T-cell (primary cell): ENCODE data around the gene LGMN. TPM values are rescaled to one million over a fixed set of nuclear protein-coding genes. Genes with fewer than 3 reads are reported as not detected.
"Not testable (repeated sequence)": the region's sequence is repeated elsewhere in the genome, so short reads cannot be mapped to it uniquely, and the experiment has no call there.

ENCODE experiments used
- ATAC-seq, 4 experiments: fragments of 200-7000 bp in 3 of 4; fragments of 150-1000 bp in 1 of 4; cut with Tn5 transposase; replicated peaks in 1 of 4; 1 replicate in 3 of 4; 2 replicates in 1 of 4; pipeline ENCODE4 v1.10.0; 2021; ENCODE audit warnings: moderate library complexity in 3 of 4, mild to moderate bottlenecking in 2 of 4, moderate number of reproducible peaks in 1 of 4
- CTCF ChIA-PET, 2 donors: fragments of 300-600 bp; sonication (Branson Sonifier 250); formaldehyde crosslinking; loops; one replicate each; lab custom pipeline; 2022; ENCODE audit warnings: antibody characterized with exemption in 2 of 2; lab: Charles Lee
- POLR2A ChIA-PET, 2 donors: fragments of 300-600 bp; sonication (Branson Sonifier 250); formaldehyde crosslinking; loops; one replicate each; lab custom pipeline; 2022; ENCODE audit warnings: antibody characterized with exemption in 2 of 2; lab: Charles Lee
- DNase-seq, 35 experiments: peaks; one replicate each; pipeline versions ENCODE4 v3.0.0 to v3.0.0-alpha.2; 2013 to 2023
- H3K27ac ChIP-seq: one replicate; pipeline ENCODE4 v1.5.1; 2013; ENCODE audit warnings: low read length
- H3K27me3 ChIP-seq, 2 experiments: replicated peaks in 1 of 2; 1 replicate in 1 of 2; 2 replicates in 1 of 2; pipeline versions ENCODE4 v1.6.1 to v1.7.0; 2013; ENCODE audit warnings: low read length in 1 of 2, mixed read lengths in 1 of 2; ENCODE audit not compliant: control insufficient read depth in 2 of 2, insufficient read depth in 2 of 2; ENCODE audit errors: extremely low read depth in 1 of 2
- H3K36me3 ChIP-seq, 2 donors: 1 replicate in 1 of 2; 2 replicates in 1 of 2; pipeline versions ENCODE4 v1.6.1 to v1.7.0; 2013; ENCODE audit warnings: low read length in 1 of 2; ENCODE audit not compliant: control insufficient read depth in 2 of 2, insufficient read depth in 1 of 2; ENCODE audit errors: extremely low read depth in 1 of 2
- H3K4me1 ChIP-seq, 2 experiments: 1 replicate in 1 of 2; 2 replicates in 1 of 2; pipeline versions ENCODE4 v1.6.1 to v1.7.0; 2013; ENCODE audit warnings: low read length in 2 of 2, mixed read lengths in 1 of 2; ENCODE audit not compliant: insufficient read depth in 2 of 2, control insufficient read depth in 1 of 2; ENCODE audit errors: extremely low read depth in 1 of 2
- H3K4me3 ChIP-seq, 2 donors: 1 replicate in 1 of 2; 2 replicates in 1 of 2; pipeline versions ENCODE4 v1.5.1 to v1.7.0; 2013; ENCODE audit warnings: mild to moderate bottlenecking in 2 of 2, low read length in 1 of 2, moderate library complexity in 1 of 2; ENCODE audit not compliant: control insufficient read depth in 1 of 2; ENCODE audit errors: extremely low read depth in 1 of 2
- H3K9me3 ChIP-seq: 2 replicates; pipeline ENCODE4 v1.7.0; 2013
- H3K27ac Mint-ChIP-seq, 2 donors: one replicate each; pipeline ENCODE4 v1.8.0; 2020 to 2021; ENCODE audit warnings: mild to moderate bottlenecking in 2 of 2, mixed read lengths in 2 of 2
- H3K27me3 Mint-ChIP-seq, 2 donors: one replicate each; pipeline ENCODE4 v1.8.0; 2021 to 2022; ENCODE audit warnings: mixed read lengths in 2 of 2
- H3K36me3 Mint-ChIP-seq: one replicate; pipeline ENCODE4 v1.8.0; 2021; ENCODE audit warnings: mixed read lengths
- H3K4me1 Mint-ChIP-seq, 3 donors: one replicate each; pipeline ENCODE4 v1.8.0; 2020 to 2022; ENCODE audit warnings: mixed read lengths in 3 of 3, mild to moderate bottlenecking in 1 of 3
- H3K4me3 Mint-ChIP-seq, 3 donors: one replicate each; pipeline ENCODE4 v1.8.0; 2020 to 2022; ENCODE audit warnings: mild to moderate bottlenecking in 3 of 3, mixed read lengths in 3 of 3, moderate library complexity in 3 of 3
- H3K9me3 Mint-ChIP-seq, 3 donors: one replicate each; pipeline ENCODE4 v1.8.0; 2020 to 2022; ENCODE audit warnings: mixed read lengths in 3 of 3
- WGBS: methylation state at CpG from one replicate; pipeline ENCODE4 v1.1.5; 2013; ENCODE audit warnings: missing lambda C conversion rate; ENCODE audit not compliant: insufficient coverage; 5-methylcytosine and 5-hydroxymethylcytosine counted together
- total RNA-seq, 35 experiments: library from RNA in 6 of 35; stranded (reverse) in 6 of 35; fragments of 120-200 nt in 1 of 35; gene quantifications; one replicate each; pipeline versions ENCODE4 v1.2.1 to v1.2.4 and lab custom pipeline; 2013 to 2026

The LGMN gene
- total RNA-seq, 5 donors from 2014 or later (not counting 1 experiment from before 2014, with no cell fraction given): 6.1 to 11.1 (median 8.8) TPM

GRCh38 chr14:92768236-92768635, 19.8 kb upstream of the LGMN start:
- peak in 3 of 35 experiments; percentile 6 to 45 (median 8) for DNase-seq
- POLR2A ChIA-PET: interaction anchor here in 1 of 2 donors (0.7 kb wide), 1 partner anchor 13 kb away, joined by 3 read pairs; no protein-coding TSS in a partner anchor

DNA sequence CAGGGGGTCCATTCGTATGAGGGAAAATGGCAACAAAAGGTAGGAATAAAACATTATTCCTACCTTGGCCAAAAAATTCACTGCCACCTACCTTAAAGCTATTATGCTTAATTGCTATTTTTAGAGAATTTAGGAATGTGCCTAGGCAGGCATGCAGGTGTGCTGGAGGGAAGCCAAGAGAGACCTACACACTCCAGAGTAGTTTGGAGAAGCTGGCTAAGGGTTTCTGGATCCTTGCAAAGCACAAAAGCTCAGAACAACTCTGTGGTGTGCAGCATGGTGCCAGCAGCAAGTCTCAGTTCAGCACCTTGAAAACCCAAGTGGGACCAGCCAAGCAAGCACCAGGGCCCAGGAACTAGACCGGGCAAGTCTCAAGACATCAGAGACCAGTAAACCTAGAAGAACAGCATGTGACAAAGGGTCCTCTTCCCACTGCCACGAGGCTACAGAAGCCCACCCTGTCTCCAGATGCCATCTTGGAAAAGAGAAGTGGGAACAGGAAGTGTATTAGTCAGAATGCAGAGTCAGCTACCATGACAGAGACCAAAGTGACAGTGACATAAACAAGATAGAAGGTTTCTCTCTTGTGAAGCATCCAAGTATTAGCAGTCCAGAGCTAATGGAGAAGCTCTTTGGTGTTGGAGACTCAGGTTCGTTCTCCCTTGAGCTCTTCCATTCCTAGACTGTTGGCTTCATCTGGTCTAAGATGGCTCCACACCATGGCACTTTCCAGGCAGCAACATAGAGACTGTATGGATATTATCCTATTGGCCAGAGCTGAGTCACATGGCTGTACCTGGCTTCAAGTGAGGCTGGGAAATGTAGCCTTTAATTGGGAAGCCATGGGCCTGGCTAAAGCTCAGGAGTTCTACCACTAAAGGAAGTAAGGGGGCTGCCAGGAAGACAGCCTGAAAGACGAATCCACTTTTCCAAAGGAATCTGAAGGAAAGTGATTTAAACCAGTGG, 15.5 kb upstream of the LGMN start:
- H3K27me3 ChIP-seq, H3K27ac Mint-ChIP-seq, H3K9me3 ChIP-seq, H3K27me3 Mint-ChIP-seq, H3K4me1 ChIP-seq, H3K27ac ChIP-seq, H3K4me3 ChIP-seq, H3K36me3 ChIP-seq, DNase-seq, H3K9me3 Mint-ChIP-seq, H3K4me3 Mint-ChIP-seq, H3K36me3 Mint-ChIP-seq, ATAC-seq, POLR2A ChIA-PET: not testable (repeated sequence)
- CTCF ChIA-PET: interaction anchor here in 1 of 2 donors (0.6 kb wide), 1 partner anchor 138 kb away, joined by 3 read pairs; no protein-coding TSS in a partner anchor
- H3K4me1 Mint-ChIP-seq: peaks cover 9 to 23% (median 11%) of the 10 kb centered on the region in 3 donors
- WGBS: no CpG with 5 or more reads among the region's 5 CpGs

More at GRCh38 chr14:92768236-92768635, 19.8 kb upstream of the LGMN start:
- H3K4me3 Mint-ChIP-seq, H3K9me3 Mint-ChIP-seq, H3K36me3 Mint-ChIP-seq, H3K4me3 ChIP-seq, H3K27ac Mint-ChIP-seq, H3K4me1 ChIP-seq, H3K9me3 ChIP-seq, H3K27me3 Mint-ChIP-seq, H3K27ac ChIP-seq, H3K36me3 ChIP-seq, H3K27me3 ChIP-seq, CTCF ChIA-PET: not testable (repeated sequence)
- ATAC-seq: peak in 2 of 4 experiments; percentile 69 to 80
- no CpG with 5 or more reads among the region's 1 CpG for WGBS
- peaks cover 0 to 15% (median 0%) of the 10 kb centered on the region in 3 donors for H3K4me1 Mint-ChIP-seq

DNA sequence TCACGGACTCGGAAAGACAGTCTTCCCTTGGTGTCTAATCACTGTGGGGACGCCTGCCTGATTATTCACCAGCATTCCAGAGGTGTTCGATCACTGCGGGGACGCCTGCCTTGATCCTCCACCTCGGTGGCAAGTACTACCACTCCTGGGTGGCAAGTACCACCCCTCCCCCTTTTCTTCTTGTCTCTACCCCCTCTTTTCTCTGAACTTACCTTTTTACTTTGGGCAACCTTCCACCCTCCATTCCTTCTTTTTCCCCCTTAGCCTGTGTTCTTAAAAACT, 12.0 kb upstream of the LGMN start:
- no peak overlapping the region for H3K27ac ChIP-seq
- DNase-seq (no peak), ATAC-seq (no peak)
- peaks cover 2 to 3% of the 10 kb centered on the region in 2 experiments for H3K4me1 ChIP-seq
- H3K27ac Mint-ChIP-seq: no peak overlapping the region
- 94% methylated on average over 7 of the region's 7 CpGs for WGBS
- ChIA-PET POLR2A (no interaction called here), CTCF (no interaction called here)
- H3K4me1 Mint-ChIP-seq: peaks cover 9 to 15% (median 11%) of the 10 kb centered on the region in 3 donors
- no peaks in the 10 kb centered on the region for H3K36me3 ChIP-seq
- H3K36me3 Mint-ChIP-seq: no peaks in the 10 kb centered on the region
- H3K9me3 ChIP-seq: no peaks in the 10 kb centered on the region
- H3K27me3 Mint-ChIP-seq: no peaks in the 10 kb centered on the region
- H3K4me3 ChIP-seq: no peak overlapping the region
- H3K9me3 Mint-ChIP-seq: no peaks in the 10 kb centered on the region
- no peaks in the 10 kb centered on the region for H3K27me3 ChIP-seq
- H3K4me3 Mint-ChIP-seq: peak overlapping the region in 1 of 3 donors; percentile 24

- Histone ChIP-seq H3K4me1 (peaks cover 2 to 3% of the 10 kb centered on the region in 2 experiments), H3K27ac (no peak overlapping the region), H3K36me3 (no peaks in the 10 kb centered on the region), H3K27me3 (no peaks in the 10 kb centered on the region), H3K4me3 (no peak overlapping the region), H3K9me3 (no peaks in the 10 kb centered on the region)
- ChIA-PET POLR2A (no interaction called here), CTCF (no interaction called here)
- Mint-ChIP-seq H3K4me3 (peak overlapping the region in 1 of 3 donors; percentile 24), H3K4me1 (peaks cover 9 to 15% (median 11%) of the 10 kb centered on the region in 3 donors), H3K27me3 (no peaks in the 10 kb centered on the region), H3K36me3 (no peaks in the 10 kb centered on the region), H3K9me3 (no peaks in the 10 kb centered on the region), H3K27ac (no peak overlapping the region)
- 68% methylated on average over 12 of the region's 12 CpGs for WGBS
- DNase-seq (no peak), ATAC-seq (no peak)
Observed at GRCh38 chr14:92759679-92760523, 11.5 kb upstream of the LGMN start.

- POLR2A ChIA-PET: no interaction called here
- H3K4me1 Mint-ChIP-seq: peaks cover 9 to 15% (median 11%) of the 10 kb centered on the region in 3 donors
- Histone ChIP-seq H3K27ac (no peak overlapping the region), H3K27me3 (no peaks in the 10 kb centered on the region), H3K4me3 (no peak overlapping the region), H3K36me3 (no peaks in the 10 kb centered on the region), H3K4me1 (peaks cover 2 to 3% of the 10 kb centered on the region in 2 experiments), H3K9me3 (no peaks in the 10 kb centered on the region)
- no peaks in the 10 kb centered on the region for H3K36me3 Mint-ChIP-seq
- H3K27ac Mint-ChIP-seq: no peak overlapping the region
- no peaks in the 10 kb centered on the region for H3K27me3 Mint-ChIP-seq
- H3K4me3 Mint-ChIP-seq: no peak overlapping the region
- ATAC-seq: no peak
- H3K9me3 Mint-ChIP-seq: no peaks in the 10 kb centered on the region
- DNase-seq: no peak
- CTCF ChIA-PET: interaction anchor here in 1 of 2 donors (0.6 kb wide), 1 partner anchor 13 kb away, joined by 3 read pairs; no protein-coding TSS in a partner anchor
- WGBS: no CpG with 5 or more reads among the region's 4 CpGs
Observed at GRCh38 chr14:92759300-92759678, 10.9 kb upstream of the LGMN start.

DNA sequence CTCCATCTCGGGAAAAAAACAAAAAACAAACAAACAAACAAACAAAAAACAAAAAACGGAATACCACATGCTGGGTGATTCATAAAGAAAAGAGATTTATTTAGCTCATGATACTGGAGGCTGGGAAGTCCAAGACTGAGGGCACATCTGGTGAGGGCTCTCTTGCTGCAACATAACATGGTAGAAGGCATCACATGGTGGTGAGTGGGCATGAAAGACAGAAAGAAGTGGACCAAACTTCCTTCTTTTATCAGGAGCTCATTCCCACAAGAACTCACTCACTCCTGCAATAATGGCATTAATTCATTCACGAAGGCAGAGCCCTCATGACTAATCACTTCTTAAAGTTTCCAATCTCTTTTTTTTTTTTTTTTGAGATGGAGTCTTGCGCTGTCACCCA, 8.0 kb upstream of the LGMN start:
- Histone ChIP-seq H3K9me3 (no peaks in the 10 kb centered on the region), H3K27me3 (peaks cover 0 to 4% of the 10 kb centered on the region in 2 experiments), H3K4me1 (peaks cover 2 to 3% of the 10 kb centered on the region in 2 experiments), H3K36me3 (no peaks in the 10 kb centered on the region), H3K27ac (no peak overlapping the region), H3K4me3 (no peak overlapping the region)
- WGBS: 90% methylated on average over 2 of the region's 4 CpGs
- H3K4me1 Mint-ChIP-seq: peaks cover 11 to 17% (median 12%) of the 10 kb centered on the region in 3 donors
- no peak overlapping the region for H3K4me3 Mint-ChIP-seq
- no peaks in the 10 kb centered on the region for H3K36me3 Mint-ChIP-seq
- CTCF ChIA-PET: interaction anchor here in 1 of 2 donors (0.6 kb wide), 1 partner anchor 24 kb away, joined by 3 read pairs; no protein-coding TSS in a partner anchor
- POLR2A ChIA-PET: interaction anchor here in 1 of 2 donors (0.6 to 0.7 kb wide), 2 partner anchors 18 to 26 kb away, joined by 4 to 5 read pairs; no protein-coding TSS in a partner anchor
- H3K27ac Mint-ChIP-seq: no peak overlapping the region
- DNase-seq (no peak), ATAC-seq (no peak)
- H3K27me3 Mint-ChIP-seq: no peaks in the 10 kb centered on the region
- H3K9me3 Mint-ChIP-seq: no peaks in the 10 kb centered on the region
